ENCODE results near the gene NXPH3.
"Not testable (repeated sequence)": the region's sequence is repeated elsewhere in the genome, so short reads cannot be mapped to it uniquely, and the experiment has no call there.

NXPH3 gene

DNA sequence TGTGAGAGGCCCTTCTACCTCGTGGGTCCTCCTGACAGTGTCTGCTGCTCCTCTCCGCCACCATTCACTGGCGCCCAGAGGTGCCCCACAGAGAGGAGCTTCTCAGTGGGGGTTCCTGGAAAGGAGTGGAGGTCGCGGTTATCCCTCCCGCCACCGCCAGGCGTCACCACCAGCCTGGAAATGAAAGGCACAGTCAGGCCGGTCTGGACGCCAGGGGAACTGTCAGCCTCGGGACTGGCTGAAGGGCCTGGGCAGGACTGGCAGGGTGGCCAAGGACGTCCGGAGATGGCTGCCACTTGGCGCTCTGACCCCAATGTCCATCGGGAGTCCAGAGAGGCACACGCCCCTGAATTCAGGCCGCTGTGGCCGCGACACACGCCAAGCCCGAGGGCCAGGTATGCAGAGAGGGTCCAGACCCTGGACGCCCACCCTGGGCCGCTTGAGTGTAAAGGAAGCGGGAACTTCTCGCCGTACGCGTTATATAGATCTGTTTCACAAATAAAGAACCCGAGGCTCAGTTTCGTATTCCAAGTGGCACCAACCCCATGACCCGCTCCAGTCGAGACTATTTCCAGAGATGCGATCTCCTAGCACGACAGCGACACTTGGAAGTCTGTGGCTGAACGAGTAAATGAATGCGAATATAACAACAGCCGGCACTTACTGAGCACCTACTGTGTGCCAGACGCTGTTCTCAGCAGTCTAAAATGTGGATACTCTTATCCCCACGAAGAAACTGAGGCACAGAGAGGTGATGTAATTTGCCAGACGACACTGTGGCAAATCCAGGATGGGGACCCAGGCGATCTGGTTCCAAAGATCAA, 7.6 kb upstream of the NXPH3 start:
- H2BK5ac ChIP-seq (ENCODE audit: low read length): no peak overlapping the region
- H3K27ac ChIP-seq (ENCODE audit: low read depth, low read length): no peak overlapping the region
- no peaks in the 10 kb centered on the region for H3K4me1 ChIP-seq (ENCODE audit: control insufficient read depth, low read depth, low read length)
- no peak overlapping the region for H3K4ac ChIP-seq (ENCODE audit: low read depth, low read length)
- H3K79me1 ChIP-seq (ENCODE audit: low read length): no peaks in the 10 kb centered on the region
- H3K56ac ChIP-seq (ENCODE audit: low read length): peak overlapping the region; percentile 71
- no peaks in the 10 kb centered on the region for H3K79me2 ChIP-seq (ENCODE audit: control insufficient read depth, insufficient read depth, low read length)
- peak overlapping the region; percentile 46 for H3K9ac ChIP-seq (ENCODE audit: low read length)
- no peak overlapping the region for H2BK15ac ChIP-seq (replicated peaks; ENCODE audit: low read depth)
- no CpG with 5 or more reads among the region's 42 CpGs for WGBS (ENCODE audit: extremely low coverage, insufficient coverage, low lambda C conversion rate)
- H3K18ac ChIP-seq (ENCODE audit: low read length): no peak overlapping the region
- H4K5ac ChIP-seq (ENCODE audit: low read length): no peak overlapping the region
- no peak overlapping the region for H4K8ac ChIP-seq (ENCODE audit: low read depth, low read length)
- H2AK5ac ChIP-seq (ENCODE audit: low read length): no peak overlapping the region
- H2BK120ac ChIP-seq (ENCODE audit: low read depth, low read length): no peak overlapping the region
- no peak overlapping the region for H3K23ac ChIP-seq (ENCODE audit: low read length)
- H3K4me2 ChIP-seq (ENCODE audit: low read length): peak overlapping the region; percentile 59
- H3K36me3 ChIP-seq (ENCODE audit: control insufficient read depth, insufficient read depth, low read length): no peaks in the 10 kb centered on the region
- no peak overlapping the region for H3K4me3 ChIP-seq (ENCODE audit: low read length)
- DNase-seq: peak; percentile 82
- H3K27me3 ChIP-seq (ENCODE audit: insufficient read depth, low read length, poor library complexity): no peaks in the 10 kb centered on the region

DNA sequence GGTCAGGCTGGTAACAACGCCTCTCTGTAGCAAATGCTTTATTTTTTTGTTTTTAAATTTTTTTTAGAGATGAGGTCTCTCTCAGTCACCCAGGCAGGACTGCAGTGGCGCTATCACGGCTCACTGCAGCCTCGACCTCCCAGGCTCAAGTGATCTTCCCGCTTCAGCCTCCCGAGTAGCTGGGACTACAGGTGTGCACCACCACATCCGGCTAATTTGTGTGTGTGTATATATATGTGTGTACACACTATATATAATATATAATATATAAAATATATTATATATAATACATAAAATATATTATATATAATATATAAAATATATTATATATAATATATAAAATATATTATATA, 7.0 kb upstream of the NXPH3 start:
- H3K4me2 ChIP-seq (ENCODE audit: low read length); H2BK15ac ChIP-seq (replicated peaks; ENCODE audit: low read depth); H3K18ac ChIP-seq (ENCODE audit: low read length); H3K27ac ChIP-seq (ENCODE audit: low read depth, low read length); H3K27me3 ChIP-seq (ENCODE audit: insufficient read depth, low read length, poor library complexity); DNase-seq; H3K36me3 ChIP-seq (ENCODE audit: control insufficient read depth, insufficient read depth, low read length); H3K4me3 ChIP-seq (ENCODE audit: low read length); H4K5ac ChIP-seq (ENCODE audit: low read length); H3K23ac ChIP-seq (ENCODE audit: low read length); H3K9ac ChIP-seq (ENCODE audit: low read length); H3K4me1 ChIP-seq (ENCODE audit: control insufficient read depth, low read depth, low read length); H2AK5ac ChIP-seq (ENCODE audit: low read length); H2BK5ac ChIP-seq (ENCODE audit: low read length); H2BK120ac ChIP-seq (ENCODE audit: low read depth, low read length); H3K4ac ChIP-seq (ENCODE audit: low read depth, low read length); H3K56ac ChIP-seq (ENCODE audit: low read length); H3K79me1 ChIP-seq (ENCODE audit: low read length); H3K79me2 ChIP-seq (ENCODE audit: control insufficient read depth, insufficient read depth, low read length); H4K8ac ChIP-seq (ENCODE audit: low read depth, low read length): not testable (repeated sequence)
- WGBS (ENCODE audit: extremely low coverage, insufficient coverage, low lambda C conversion rate): no CpG with 5 or more reads among the region's 7 CpGs

DNA sequence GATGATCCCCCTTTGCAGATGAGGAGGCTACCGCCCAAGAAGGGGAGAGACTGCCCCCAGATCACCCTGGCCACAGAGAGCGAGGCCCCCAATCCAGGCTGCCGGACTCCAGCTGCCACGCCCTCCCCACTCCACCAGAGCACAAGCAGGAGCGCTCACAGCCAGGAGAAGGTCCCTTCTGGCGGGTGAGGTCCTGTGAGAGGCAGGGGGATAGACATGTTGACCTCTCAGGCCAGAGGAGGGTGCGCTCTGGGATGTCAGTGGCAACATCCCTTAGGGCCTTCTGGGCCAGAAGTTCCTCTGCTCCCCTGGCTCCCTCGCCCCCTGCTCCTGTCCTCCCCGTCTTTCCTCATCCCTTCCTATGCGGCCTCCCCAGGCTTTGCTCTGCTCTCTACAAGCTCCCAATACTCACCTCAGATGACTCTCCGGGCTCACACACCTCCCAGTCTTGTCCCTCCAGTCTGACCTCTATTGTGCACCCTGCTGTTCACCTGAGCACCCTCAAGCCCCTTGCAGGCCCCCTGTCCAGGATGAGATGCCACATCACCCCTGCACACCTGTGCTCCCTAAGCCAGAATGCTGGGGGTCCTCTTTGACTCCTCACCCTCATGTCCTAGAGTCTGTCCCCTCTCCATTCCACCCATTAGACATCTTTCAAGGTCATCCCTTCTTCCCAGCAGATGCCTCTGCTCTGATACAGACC, 5.0 kb upstream of the NXPH3 start:
- H4K8ac ChIP-seq (ENCODE audit: low read depth, low read length): no peak overlapping the region
- no peak overlapping the region for H3K27ac ChIP-seq (ENCODE audit: low read depth, low read length)
- no peak overlapping the region for H3K56ac ChIP-seq (ENCODE audit: low read length)
- H2BK120ac ChIP-seq (ENCODE audit: low read depth, low read length): no peak overlapping the region
- no peaks in the 10 kb centered on the region for H3K4me1 ChIP-seq (ENCODE audit: control insufficient read depth, low read depth, low read length)
- H3K9ac ChIP-seq (ENCODE audit: low read length): no peak overlapping the region
- H3K4ac ChIP-seq (ENCODE audit: low read depth, low read length): no peak overlapping the region
- H2BK15ac ChIP-seq (replicated peaks; ENCODE audit: low read depth): no peak overlapping the region
- H3K23ac ChIP-seq (ENCODE audit: low read length): no peak overlapping the region
- DNase-seq: no peak
- no peak overlapping the region for H4K5ac ChIP-seq (ENCODE audit: low read length)
- H3K79me1 ChIP-seq (ENCODE audit: low read length): no peaks in the 10 kb centered on the region
- no peaks in the 10 kb centered on the region for H3K27me3 ChIP-seq (ENCODE audit: insufficient read depth, low read length, poor library complexity)
- no peaks in the 10 kb centered on the region for H3K79me2 ChIP-seq (ENCODE audit: control insufficient read depth, insufficient read depth, low read length)
- H3K36me3 ChIP-seq (ENCODE audit: control insufficient read depth, insufficient read depth, low read length): no peaks in the 10 kb centered on the region
- H2BK5ac ChIP-seq (ENCODE audit: low read length): no peak overlapping the region
- no peak overlapping the region for H3K18ac ChIP-seq (ENCODE audit: low read length)
- no peak overlapping the region for H3K4me3 ChIP-seq (ENCODE audit: low read length)
- no peak overlapping the region for H3K4me2 ChIP-seq (ENCODE audit: low read length)
- no CpG with 5 or more reads among the region's 11 CpGs for WGBS (ENCODE audit: extremely low coverage, insufficient coverage, low lambda C conversion rate)
- H2AK5ac ChIP-seq (ENCODE audit: low read length): no peak overlapping the region

DNA sequence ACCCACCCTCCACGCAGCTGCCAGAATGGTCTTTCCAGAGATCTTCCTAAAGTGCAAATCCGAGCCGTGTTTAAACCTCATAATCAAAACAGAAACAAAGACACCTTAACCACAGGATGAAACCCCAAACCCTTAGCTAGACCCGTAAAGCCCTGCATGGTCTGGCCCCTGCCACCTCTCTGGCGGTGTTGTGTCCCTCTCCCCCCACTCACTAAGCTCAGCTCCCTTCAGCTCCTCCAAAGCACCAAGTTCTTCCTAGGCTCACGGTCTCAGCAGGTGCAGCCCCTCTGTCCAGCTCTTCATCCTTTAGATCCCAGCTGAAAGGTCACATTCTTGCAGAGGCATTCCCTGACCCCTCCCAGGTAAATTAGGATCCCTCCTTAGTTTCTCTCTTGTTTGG, 4.4 kb upstream of the NXPH3 start:
- H2BK120ac ChIP-seq (ENCODE audit: low read depth, low read length): no peak overlapping the region
- no peak overlapping the region for H3K27ac ChIP-seq (ENCODE audit: low read depth, low read length)
- no peak overlapping the region for H3K56ac ChIP-seq (ENCODE audit: low read length)
- no peak overlapping the region for H2AK5ac ChIP-seq (ENCODE audit: low read length)
- DNase-seq: no peak
- H3K4me3 ChIP-seq (ENCODE audit: low read length): no peak overlapping the region
- H3K9ac ChIP-seq (ENCODE audit: low read length): no peak overlapping the region
- H3K36me3 ChIP-seq (ENCODE audit: control insufficient read depth, insufficient read depth, low read length): no peaks in the 10 kb centered on the region
- H3K23ac ChIP-seq (ENCODE audit: low read length): no peak overlapping the region
- H3K4me2 ChIP-seq (ENCODE audit: low read length): no peak overlapping the region
- no peak overlapping the region for H4K8ac ChIP-seq (ENCODE audit: low read depth, low read length)
- H3K4me1 ChIP-seq (ENCODE audit: control insufficient read depth, low read depth, low read length): no peaks in the 10 kb centered on the region
- H3K27me3 ChIP-seq (ENCODE audit: insufficient read depth, low read length, poor library complexity): no peaks in the 10 kb centered on the region
- H3K79me2 ChIP-seq (ENCODE audit: control insufficient read depth, insufficient read depth, low read length): no peaks in the 10 kb centered on the region
- H2BK15ac ChIP-seq (replicated peaks; ENCODE audit: low read depth): no peak overlapping the region
- H3K79me1 ChIP-seq (ENCODE audit: low read length): no peaks in the 10 kb centered on the region
- WGBS (ENCODE audit: extremely low coverage, insufficient coverage, low lambda C conversion rate): no CpG with 5 or more reads among the region's 6 CpGs
- H2BK5ac ChIP-seq (ENCODE audit: low read length): no peak overlapping the region
- H3K18ac ChIP-seq (ENCODE audit: low read length): no peak overlapping the region
- no peak overlapping the region for H3K4ac ChIP-seq (ENCODE audit: low read depth, low read length)
- no peak overlapping the region for H4K5ac ChIP-seq (ENCODE audit: low read length)

DNA sequence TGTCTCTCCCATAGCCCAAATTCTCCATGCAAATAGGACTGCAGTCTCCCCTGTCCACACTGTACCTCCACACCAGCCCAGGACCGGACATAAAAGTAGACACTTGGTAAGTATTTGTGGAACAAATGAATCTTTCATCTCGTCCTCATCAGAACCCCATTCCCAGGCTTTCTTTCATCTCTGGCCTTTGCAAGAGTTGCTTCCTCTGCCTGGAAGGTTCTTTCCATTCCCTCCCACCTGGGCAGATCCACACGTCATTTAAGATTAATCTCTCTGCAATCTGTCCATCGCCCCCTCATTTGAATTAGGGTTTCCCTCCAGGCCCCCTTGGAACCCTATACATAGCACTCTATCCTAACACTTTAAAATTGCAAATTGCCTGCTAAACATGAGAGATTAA, 3.9 kb upstream of the NXPH3 start:
- no peak overlapping the region for H2AK5ac ChIP-seq (ENCODE audit: low read length)
- H3K56ac ChIP-seq (ENCODE audit: low read length): no peak overlapping the region
- no peak overlapping the region for H2BK120ac ChIP-seq (ENCODE audit: low read depth, low read length)
- no peak overlapping the region for H3K4me2 ChIP-seq (ENCODE audit: low read length)
- H3K79me1 ChIP-seq (ENCODE audit: low read length): no peaks in the 10 kb centered on the region
- no peak overlapping the region for H3K4ac ChIP-seq (ENCODE audit: low read depth, low read length)
- H3K36me3 ChIP-seq (ENCODE audit: control insufficient read depth, insufficient read depth, low read length): no peaks in the 10 kb centered on the region
- no peaks in the 10 kb centered on the region for H3K79me2 ChIP-seq (ENCODE audit: control insufficient read depth, insufficient read depth, low read length)
- H3K4me1 ChIP-seq (ENCODE audit: control insufficient read depth, low read depth, low read length): no peaks in the 10 kb centered on the region
- H2BK5ac ChIP-seq (ENCODE audit: low read length): no peak overlapping the region
- no peak overlapping the region for H3K18ac ChIP-seq (ENCODE audit: low read length)
- no peak for DNase-seq
- no peaks in the 10 kb centered on the region for H3K27me3 ChIP-seq (ENCODE audit: insufficient read depth, low read length, poor library complexity)
- no peak overlapping the region for H3K23ac ChIP-seq (ENCODE audit: low read length)
- H3K4me3 ChIP-seq (ENCODE audit: low read length): no peak overlapping the region
- no peak overlapping the region for H3K27ac ChIP-seq (ENCODE audit: low read depth, low read length)
- H4K8ac ChIP-seq (ENCODE audit: low read depth, low read length): no peak overlapping the region
- no peak overlapping the region for H4K5ac ChIP-seq (ENCODE audit: low read length)
- no peak overlapping the region for H2BK15ac ChIP-seq (replicated peaks; ENCODE audit: low read depth)
- no CpG with 5 or more reads among the region's 4 CpGs for whole genome bisulfite sequencing (ENCODE audit: extremely low coverage, insufficient coverage, low lambda C conversion rate)
- H3K9ac ChIP-seq (ENCODE audit: low read length): no peak overlapping the region
